Esophagus (tissue), 2 donors: ENCODE data around the gene ITPR3. TPM values are rescaled to one million over a fixed set of nuclear protein-coding genes. Genes with fewer than 3 reads are reported as not detected.

Source experiments
- H3K27ac ChIP-seq, 2 donors: one replicate each; pipeline ENCODE4 v1.5.1; 2013; ENCODE audit warnings: low read depth in 2 of 2, mild to moderate bottlenecking in 2 of 2, inconsistent platforms in 1 of 2, low read length in 1 of 2, moderate library complexity in 1 of 2
- H3K27me3 ChIP-seq, 2 donors: one replicate each; pipeline ENCODE4 v1.6.1; 2013; ENCODE audit warnings: low read length in 2 of 2, control low read depth in 1 of 2, mild to moderate bottlenecking in 1 of 2; ENCODE audit not compliant: insufficient read depth in 2 of 2, control insufficient read depth in 1 of 2
- H3K36me3 ChIP-seq, 2 donors: one replicate each; pipeline ENCODE4 v1.6.1; 2013; ENCODE audit warnings: low read length in 1 of 2; ENCODE audit not compliant: control insufficient read depth in 2 of 2, insufficient read depth in 2 of 2
- H3K4me1 ChIP-seq, 2 donors: one replicate each; pipeline ENCODE4 v1.6.1; 2013; ENCODE audit warnings: low read length in 1 of 2; ENCODE audit not compliant: control insufficient read depth in 2 of 2, insufficient read depth in 2 of 2
- H3K4me3 ChIP-seq, 2 donors: one replicate each; pipeline ENCODE4 v1.5.1; 2013; ENCODE audit warnings: low read length in 2 of 2, mild to moderate bottlenecking in 2 of 2, low read depth in 1 of 2, moderate library complexity in 1 of 2
- H3K9me3 ChIP-seq, 2 donors: one replicate each; pipeline ENCODE4 v1.6.1; 2013; ENCODE audit warnings: mild to moderate bottlenecking in 2 of 2, low read depth in 1 of 2, low read length in 1 of 2, moderate library complexity in 1 of 2; ENCODE audit not compliant: control insufficient read depth in 2 of 2, insufficient read depth in 1 of 2
- WGBS, 2 donors: extraction: QIAGEN DNeasy Blood & Tissue Kit; methylation state at CpG; one replicate each; pipeline ENCODE4 v1.1.7; 2013; 5-methylcytosine and 5-hydroxymethylcytosine counted together
- polyA plus RNA-seq, 2 donors: library from polyadenylated mRNA; stranded (reverse); fragments of 200-250 nt; gene quantifications; one replicate each; pipeline ENCODE4 v1.2.3, GENCODE V29; 2013
- donor health status: healthy with polysubstance abuse.
- donor health status: Bipolar disorder and iron deficiency.

ITPR3 gene
- polyA plus RNA-seq, 2 donors, result 11.9 to 15.0 TPM

DNA sequence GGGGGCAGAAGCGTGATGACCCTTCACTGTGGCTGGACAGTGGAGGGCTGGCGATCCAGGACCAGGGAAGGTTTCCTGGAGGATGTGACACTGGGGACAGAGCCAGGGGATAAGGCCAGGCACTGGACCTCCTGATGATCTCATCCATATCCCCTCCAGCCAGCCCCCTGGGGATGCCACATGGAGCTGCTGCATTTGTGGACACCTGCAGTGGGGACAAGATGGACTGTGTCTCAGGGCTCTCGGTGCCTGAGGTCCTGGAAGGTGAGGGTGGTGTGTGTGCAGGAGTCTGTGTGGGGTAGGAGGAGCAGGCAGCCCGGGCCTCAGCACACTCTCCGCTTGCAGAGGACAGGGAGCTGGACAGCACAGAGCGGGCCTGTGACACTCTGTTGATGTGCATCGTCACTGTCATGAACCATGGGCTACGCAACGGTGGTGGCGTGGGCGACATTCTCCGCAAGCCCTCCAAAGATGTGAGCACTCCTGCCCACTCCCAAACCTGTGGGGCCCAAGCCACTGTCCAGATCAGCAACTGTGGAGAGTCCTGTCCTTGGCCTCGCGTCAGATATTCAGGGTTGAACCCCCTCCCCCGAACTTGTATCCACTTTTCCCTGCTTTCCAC is 70.4 kb downstream of the ITPR3 start:
- no peaks in the 10 kb centered on the region for H3K9me3 ChIP-seq
- 88 to 92% methylated on average over 15 of the region's 15 CpGs for WGBS, 2 donors
- H3K27me3 ChIP-seq, result no peaks in the 10 kb centered on the region
- no peak overlapping the region for H3K27ac ChIP-seq
- no peak overlapping the region for H3K4me3 ChIP-seq
- H3K36me3 ChIP-seq, result peaks cover 4 to 59% of the 10 kb centered on the region in 2 donors
- H3K4me1 ChIP-seq, result peaks cover 3 to 10% of the 10 kb centered on the region in 2 donors

GRCh38 chr6:33692078-33692759 is 71.1 kb downstream of the ITPR3 start:
- Histone ChIP-seq H3K27ac (peak overlapping the region; percentile 28 to 45), H3K4me3 (no peak overlapping the region), H3K27me3 (no peaks in the 10 kb centered on the region), H3K9me3 (no peaks in the 10 kb centered on the region), H3K4me1 (peaks cover 3 to 15% of the 10 kb centered on the region in 2 donors), H3K36me3 (peaks cover 4 to 53% of the 10 kb centered on the region in 2 donors)
- WGBS, 2 donors, result 76 to 82% methylated on average over 12 of the region's 12 CpGs

- Histone ChIP-seq H3K27me3 (no peaks in the 10 kb centered on the region), H3K4me3 (no peak overlapping the region), H3K27ac (peak overlapping the region; percentile 26 to 45), H3K9me3 (no peaks in the 10 kb centered on the region), H3K4me1 (peaks cover 3 to 15% of the 10 kb centered on the region in 2 donors), H3K36me3 (peaks cover 4 to 53% of the 10 kb centered on the region in 2 donors)
- 62% methylated on average over 10 of the region's 10 CpGs for WGBS, 2 donors
Measured at GRCh38 chr6:33692760-33693158, 71.6 kb downstream of the ITPR3 start.

DNA sequence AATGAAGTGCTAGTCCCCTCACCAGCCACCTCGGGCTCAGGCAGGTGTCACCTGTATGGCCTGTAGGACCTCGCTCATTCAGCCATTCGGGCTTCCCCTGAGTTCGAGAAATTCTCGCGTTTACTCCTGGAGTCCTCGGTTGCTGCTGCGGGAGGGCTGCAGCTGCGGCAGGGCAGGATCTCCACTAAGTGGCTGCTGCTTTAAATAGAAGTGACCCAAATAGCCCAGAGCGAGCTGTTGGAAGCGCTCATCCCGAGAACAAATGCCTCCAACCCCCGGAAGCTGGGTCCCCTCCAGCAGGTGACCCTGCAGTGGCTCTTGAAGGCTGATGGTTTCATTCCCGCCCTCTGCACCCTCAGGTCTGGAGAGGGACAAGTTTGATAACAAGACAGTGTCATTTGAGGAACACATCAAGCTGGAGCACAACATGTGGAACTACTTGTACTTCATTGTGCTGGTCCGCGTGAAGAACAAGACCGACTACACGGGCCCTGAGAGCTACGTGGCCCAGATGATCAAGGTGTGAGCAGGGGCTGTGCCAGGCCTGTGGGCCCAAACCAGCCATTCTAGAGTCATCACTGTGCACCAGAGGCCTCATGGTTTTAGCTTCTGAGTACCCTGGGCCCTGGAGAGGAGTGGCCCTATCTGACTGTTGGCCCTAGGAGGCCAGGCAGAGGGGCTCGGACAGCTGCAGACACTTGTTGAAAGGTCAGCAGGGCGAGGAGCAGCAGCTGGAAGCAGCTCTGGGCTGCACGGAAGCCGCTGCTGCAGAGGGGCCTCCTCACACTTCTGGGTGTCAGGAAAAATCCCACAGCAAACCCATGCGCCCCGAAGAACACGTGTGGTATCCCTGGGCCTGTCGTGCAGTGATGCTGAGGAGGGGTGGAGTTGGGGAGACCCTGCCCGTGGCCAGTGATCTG is 72.3 kb downstream of the ITPR3 start:
- peaks cover 4 to 52% of the 10 kb centered on the region in 2 donors for H3K36me3 ChIP-seq
- WGBS, 2 donors, result 77 to 80% methylated on average over 28 of the region's 28 CpGs
- H3K27me3 ChIP-seq, result no peaks in the 10 kb centered on the region
- H3K27ac ChIP-seq, result peak overlapping the region in 1 of 2 donors; percentile 26
- H3K4me1 ChIP-seq, result peaks cover 3 to 15% of the 10 kb centered on the region in 2 donors
- no peak overlapping the region for H3K4me3 ChIP-seq
- H3K9me3 ChIP-seq, result no peaks in the 10 kb centered on the region

DNA sequence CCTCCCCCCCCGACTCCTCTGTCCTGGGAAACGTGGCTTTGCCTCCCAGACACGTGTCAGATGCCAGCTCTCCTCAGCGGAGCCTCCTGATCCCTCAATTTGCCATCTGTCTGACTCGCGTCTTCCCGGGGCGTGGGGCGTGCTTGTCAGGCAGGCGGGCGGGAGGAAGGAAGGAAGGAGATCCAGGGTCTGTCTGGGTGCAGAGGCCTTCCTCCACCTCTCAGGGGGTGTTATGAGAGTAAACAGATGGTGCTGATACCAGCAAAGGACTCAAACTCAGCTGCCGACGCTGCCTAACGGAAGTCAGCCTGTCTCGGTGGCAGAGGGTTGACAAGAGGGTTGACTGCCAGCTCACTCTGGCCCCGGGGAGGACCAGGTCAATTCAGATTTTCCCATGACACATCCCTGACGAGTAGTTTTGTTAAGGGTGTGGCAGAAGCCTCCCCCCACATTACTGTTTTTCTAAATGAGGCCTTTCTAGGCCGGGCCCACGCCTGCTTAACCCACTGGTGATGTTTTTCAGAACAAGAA is 73.3 kb downstream of the ITPR3 start:
- Histone ChIP-seq H3K36me3 (peaks cover 4 to 42% of the 10 kb centered on the region in 2 donors), H3K27ac (peak overlapping the region; percentile 24 to 66)
- WGBS, 2 donors, result 40 to 50% methylated on average over 19 of the region's 19 CpGs

GRCh38 chr6:33694977-33695376 is 73.9 kb downstream of the ITPR3 start:
- H3K4me3 ChIP-seq, result no peak overlapping the region
- H3K36me3 ChIP-seq, result peaks cover 4 to 37% of the 10 kb centered on the region in 2 donors
- H3K4me1 ChIP-seq, result peaks cover 6 to 15% of the 10 kb centered on the region in 2 donors
- whole genome bisulfite sequencing, 2 donors, result 67 to 75% methylated on average over 5 of the region's 5 CpGs
- H3K27ac ChIP-seq, result peak overlapping the region; percentile 24 to 66
- no peaks in the 10 kb centered on the region for H3K27me3 ChIP-seq
- no peaks in the 10 kb centered on the region for H3K9me3 ChIP-seq

More for the DNA sequence above, 73.3 kb downstream of the ITPR3 start:
- H3K4me1 ChIP-seq, result peaks cover 6 to 15% of the 10 kb centered on the region in 2 donors
- H3K4me3 ChIP-seq, result no peak overlapping the region
- H3K27me3 ChIP-seq, result no peaks in the 10 kb centered on the region
- no peaks in the 10 kb centered on the region for H3K9me3 ChIP-seq

- Histone ChIP-seq H3K4me3 (no peak overlapping the region), H3K27ac (peak overlapping the region; percentile 24 to 66), H3K9me3 (no peaks in the 10 kb centered on the region), H3K27me3 (no peaks in the 10 kb centered on the region), H3K4me1 (peaks cover 6 to 17% of the 10 kb centered on the region in 2 donors), H3K36me3 (peaks cover 4 to 36% of the 10 kb centered on the region in 2 donors)
- WGBS, 2 donors, result 46 to 64% methylated on average over 16 of the region's 16 CpGs
Measured at GRCh38 chr6:33695451-33695887, 74.3 kb downstream of the ITPR3 start.

GRCh38 chr6:33696076-33696475 is 75.0 kb downstream of the ITPR3 start:
- no peak overlapping the region for H3K4me3 ChIP-seq
- peaks cover 1 to 32% of the 10 kb centered on the region in 2 donors for H3K36me3 ChIP-seq
- no peaks in the 10 kb centered on the region for H3K9me3 ChIP-seq
- H3K4me1 ChIP-seq, result peaks cover 6 to 19% of the 10 kb centered on the region in 2 donors
- no peaks in the 10 kb centered on the region for H3K27me3 ChIP-seq
- H3K27ac ChIP-seq, result peak overlapping the region in 1 of 2 donors; percentile 66
- WGBS, 2 donors, result 76 to 79% methylated on average over 10 of the region's 10 CpGs
